GM23248 (cell line): ENCODE results near the gene UBFD1.

Experiments used
- EZH2 ChIP-seq: fragments of 200-600 bp; sonication (generic); IDR thresholded peaks from 2 replicates; pipeline ENCODE4 v1.6.1; 2018; ENCODE audit warnings: antibody characterized with exemption, mild to moderate bottlenecking; ENCODE audit not compliant: insufficient read depth, poor library complexity, severe bottlenecking
- EZH2phosphoT487 ChIP-seq: fragments of 200-600 bp; sonication (generic); IDR thresholded peaks from 2 replicates; pipeline ENCODE4 v1.6.1; 2018; ENCODE audit warnings: antibody characterized with exemption, moderate library complexity, mild to moderate bottlenecking, low read depth; ENCODE audit not compliant: insufficient read depth

DNA sequence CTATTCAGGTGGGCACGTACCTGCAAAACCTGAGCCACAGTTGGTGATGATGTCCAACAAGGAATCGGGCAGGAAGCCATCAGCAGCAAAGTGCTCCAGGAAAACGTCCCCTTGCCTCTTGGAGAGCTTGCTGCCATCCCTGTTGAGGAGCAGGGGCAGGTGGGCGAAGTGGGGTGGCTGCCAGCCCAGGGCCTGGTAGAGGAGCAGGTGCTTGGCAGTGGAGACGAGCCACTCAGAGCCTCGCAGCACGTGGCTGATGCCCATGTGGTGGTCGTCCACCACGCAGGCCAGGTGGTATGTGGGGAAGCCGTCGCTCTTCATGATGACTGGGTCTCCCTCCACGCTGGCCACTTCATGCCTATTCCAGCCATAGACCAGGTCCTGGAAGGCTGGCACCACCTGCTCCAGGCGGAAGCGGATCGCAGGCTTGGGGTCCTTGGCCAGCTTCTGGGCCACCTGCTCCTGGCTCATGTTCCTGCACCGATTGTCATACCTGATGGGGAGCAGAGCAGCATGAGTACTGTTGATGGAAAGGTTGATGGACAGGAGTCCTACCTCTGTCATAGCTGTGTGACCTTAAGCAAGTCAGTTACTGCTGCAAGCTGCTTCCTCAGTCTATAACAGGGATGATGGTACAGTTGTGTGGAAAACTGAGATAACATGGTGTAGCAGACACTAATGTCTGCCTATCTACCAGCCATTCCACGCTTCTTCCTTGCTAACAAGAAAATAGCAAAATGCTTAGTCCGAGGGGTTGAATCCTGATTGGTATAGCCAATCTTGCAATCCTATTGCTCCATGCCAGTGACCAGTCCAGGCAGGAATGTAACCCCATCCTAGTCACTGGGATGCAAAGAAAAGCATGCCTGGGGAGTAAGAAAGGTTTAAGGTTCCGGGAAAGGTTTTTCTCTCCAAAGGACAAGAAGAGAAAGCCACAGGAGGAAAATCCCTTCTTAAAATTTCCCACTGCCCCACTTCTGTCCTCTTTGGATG, 22.4 kb upstream of the UBFD1 start:
- TF ChIP-seq EZH2, result no peak
- TF ChIP-seq EZH2phosphoT487, result no peak
